Neural progenitor cell (in vitro differentiated cells): Measurements from ENCODE around the gene PHEX. TPM values are rescaled to one million over a fixed set of nuclear protein-coding genes. Genes with fewer than 3 reads are reported as not detected.

ENCODE experiments used
- DNase-seq: peaks from one replicate; pipeline ENCODE4 v3.0.0-alpha.2; 2016; ENCODE audit warnings: low spot score
- H2AFZ ChIP-seq: fragments of 200-600 bp; sonication (generic); replicated peaks from 2 replicates; pipeline ENCODE4 v1.6.1; 2016; ENCODE audit warnings: antibody characterized with exemption
- H3F3A ChIP-seq: fragments of 200-600 bp; sonication (generic); 2 replicates; pipeline ENCODE4 v1.6.1; 2016; ENCODE audit warnings: antibody characterized with exemption, low read depth
- H3K27ac ChIP-seq: fragments of 200-600 bp; sonication (generic); 2 replicates; pipeline ENCODE4 v1.5.1; 2016; ENCODE audit warnings: mild to moderate bottlenecking
- H3K27me3 ChIP-seq: fragments of 200-600 bp; sonication (generic); 2 replicates; pipeline ENCODE4 v1.6.1; 2016; ENCODE audit warnings: mild to moderate bottlenecking, moderate library complexity
- H3K36me3 ChIP-seq: fragments of 200-600 bp; sonication (generic); 2 replicates; pipeline ENCODE4 v1.5.1; 2016
- H3K4me1 ChIP-seq: fragments of 200-600 bp; sonication (generic); 2 replicates; pipeline ENCODE4 v1.6.1; 2016; ENCODE audit warnings: mixed run types
- H3K4me2 ChIP-seq: fragments of 200-600 bp; sonication (generic); 2 replicates; pipeline ENCODE4 v1.6.1; 2016
- H3K4me3 ChIP-seq: fragments of 200-600 bp; sonication (generic); 2 replicates; pipeline ENCODE4 v1.5.1; 2016
- H3K79me2 ChIP-seq: fragments of 200-600 bp; sonication (generic); 2 replicates; pipeline ENCODE4 v1.6.1; 2016; ENCODE audit warnings: low read depth
- H3K9ac ChIP-seq: fragments of 200-600 bp; sonication (generic); 2 replicates; pipeline ENCODE4 v1.6.1; 2016
- H3K9me3 ChIP-seq: fragments of 200-600 bp; sonication (generic); 2 replicates; pipeline ENCODE4 v1.5.1; 2016; ENCODE audit warnings: low read depth
- H4K20me1 ChIP-seq: fragments of 200-600 bp; sonication (generic); 2 replicates; pipeline ENCODE4 v1.6.1; 2016; ENCODE audit warnings: low read depth
- H3K27ac Mint-ChIP-seq: 3 replicates; pipeline ENCODE4 v1.8.0; 2021; ENCODE audit warnings: mixed read lengths
- H3K27me3 Mint-ChIP-seq: 2 replicates; pipeline ENCODE4 v1.8.0; 2022; ENCODE audit warnings: low read depth, mild to moderate bottlenecking, inconsistent platforms, moderate library complexity, mixed read lengths; ENCODE audit not compliant: insufficient read depth
- H3K36me3 Mint-ChIP-seq: 3 replicates; pipeline ENCODE4 v1.8.0; 2021; ENCODE audit warnings: mixed read lengths
- H3K4me1 Mint-ChIP-seq: 3 replicates; pipeline ENCODE4 v1.8.0; 2021; ENCODE audit warnings: mixed read lengths
- H3K4me3 Mint-ChIP-seq: 3 replicates; pipeline ENCODE4 v1.8.0; 2021; ENCODE audit warnings: mild to moderate bottlenecking, moderate library complexity, mixed read lengths
- H3K9me3 Mint-ChIP-seq: 3 replicates; pipeline ENCODE4 v1.8.0; 2020; ENCODE audit warnings: mixed read lengths
- EZH2 ChIP-seq: fragments of 200-600 bp; sonication (generic); IDR thresholded peaks from 2 replicates; pipeline ENCODE4 v1.6.1; 2017; ENCODE audit warnings: antibody characterized with exemption, mild to moderate bottlenecking, moderate library complexity
- EZH2phosphoT487 ChIP-seq: fragments of 200-600 bp; sonication (generic); IDR thresholded peaks from 2 replicates; pipeline ENCODE4 v1.6.1; 2017; ENCODE audit warnings: antibody characterized with exemption
- total RNA-seq: library from RNA; depleted of rRNA; stranded (reverse); fragments of >200 nt; gene quantifications from 2 replicates; pipeline ENCODE4 v1.2.3, GENCODE V29; 2015; ENCODE audit warnings: low replicate concordance
- TF ChIP-seq, protein P1 (sequence below): fragments of 200-600 bp; sonication (generic); IDR thresholded peaks from 2 replicates; pipeline ENCODE4 v1.5.1; 2017; ENCODE audit warnings: antibody characterized with exemption, mild to moderate bottlenecking

PHEX gene
- total RNA-seq, 1 donor from 2014 or later, result 0.07 TPM

DNA sequence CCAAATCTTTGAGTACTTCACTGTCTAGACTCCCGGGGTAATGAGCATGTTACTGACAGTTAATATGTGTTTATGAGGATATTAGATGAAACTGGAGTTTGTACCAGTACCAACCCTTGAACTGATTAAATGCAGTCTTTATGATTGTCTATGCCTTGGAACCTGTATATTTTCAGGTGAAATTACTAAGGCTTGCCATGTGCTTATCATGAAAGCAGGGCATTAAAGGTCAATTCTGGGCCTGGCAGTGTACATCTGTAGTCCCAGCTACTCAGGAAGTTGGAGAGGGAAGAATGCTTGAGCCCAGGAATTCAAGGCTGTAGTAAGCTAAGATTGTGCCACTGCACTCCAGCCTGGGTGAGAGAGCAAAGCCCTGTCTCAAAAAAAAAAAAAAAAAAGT is 27.6 kb downstream of the PHEX start:
- DNase-seq, result no peak
- no peaks in the 10 kb centered on the region for H3K27me3 ChIP-seq
- peaks cover 2% of the 10 kb centered on the region for H3K27me3 Mint-ChIP-seq
- H3K36me3 Mint-ChIP-seq, result no peaks in the 10 kb centered on the region
- no peaks in the 10 kb centered on the region for H3K9me3 ChIP-seq
- H3K4me2 ChIP-seq, result no peak overlapping the region
- H4K20me1 ChIP-seq, result no peaks in the 10 kb centered on the region
- H3K9me3 Mint-ChIP-seq, result peaks cover 2% of the 10 kb centered on the region
- no peaks in the 10 kb centered on the region for H3K79me2 ChIP-seq
- H3K27ac Mint-ChIP-seq, result no peak overlapping the region
- H2AFZ ChIP-seq, result no peak overlapping the region
- no peak overlapping the region for H3K4me3 Mint-ChIP-seq
- no peaks in the 10 kb centered on the region for H3K4me1 ChIP-seq
- no peak overlapping the region for H3K9ac ChIP-seq
- H3K36me3 ChIP-seq, result no peaks in the 10 kb centered on the region
- H3K27ac ChIP-seq, result no peak overlapping the region
- H3F3A ChIP-seq, result no peaks in the 10 kb centered on the region
- TF ChIP-seq, protein P1, sequence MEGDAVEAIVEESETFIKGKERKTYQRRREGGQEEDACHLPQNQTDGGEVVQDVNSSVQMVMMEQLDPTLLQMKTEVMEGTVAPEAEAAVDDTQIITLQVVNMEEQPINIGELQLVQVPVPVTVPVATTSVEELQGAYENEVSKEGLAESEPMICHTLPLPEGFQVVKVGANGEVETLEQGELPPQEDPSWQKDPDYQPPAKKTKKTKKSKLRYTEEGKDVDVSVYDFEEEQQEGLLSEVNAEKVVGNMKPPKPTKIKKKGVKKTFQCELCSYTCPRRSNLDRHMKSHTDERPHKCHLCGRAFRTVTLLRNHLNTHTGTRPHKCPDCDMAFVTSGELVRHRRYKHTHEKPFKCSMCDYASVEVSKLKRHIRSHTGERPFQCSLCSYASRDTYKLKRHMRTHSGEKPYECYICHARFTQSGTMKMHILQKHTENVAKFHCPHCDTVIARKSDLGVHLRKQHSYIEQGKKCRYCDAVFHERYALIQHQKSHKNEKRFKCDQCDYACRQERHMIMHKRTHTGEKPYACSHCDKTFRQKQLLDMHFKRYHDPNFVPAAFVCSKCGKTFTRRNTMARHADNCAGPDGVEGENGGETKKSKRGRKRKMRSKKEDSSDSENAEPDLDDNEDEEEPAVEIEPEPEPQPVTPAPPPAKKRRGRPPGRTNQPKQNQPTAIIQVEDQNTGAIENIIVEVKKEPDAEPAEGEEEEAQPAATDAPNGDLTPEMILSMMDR, result no peak
- TF ChIP-seq EZH2phosphoT487 (no peak), EZH2 (no peak)
- no peak overlapping the region for H3K4me3 ChIP-seq
- peaks cover 4% of the 10 kb centered on the region for H3K4me1 Mint-ChIP-seq

DNA sequence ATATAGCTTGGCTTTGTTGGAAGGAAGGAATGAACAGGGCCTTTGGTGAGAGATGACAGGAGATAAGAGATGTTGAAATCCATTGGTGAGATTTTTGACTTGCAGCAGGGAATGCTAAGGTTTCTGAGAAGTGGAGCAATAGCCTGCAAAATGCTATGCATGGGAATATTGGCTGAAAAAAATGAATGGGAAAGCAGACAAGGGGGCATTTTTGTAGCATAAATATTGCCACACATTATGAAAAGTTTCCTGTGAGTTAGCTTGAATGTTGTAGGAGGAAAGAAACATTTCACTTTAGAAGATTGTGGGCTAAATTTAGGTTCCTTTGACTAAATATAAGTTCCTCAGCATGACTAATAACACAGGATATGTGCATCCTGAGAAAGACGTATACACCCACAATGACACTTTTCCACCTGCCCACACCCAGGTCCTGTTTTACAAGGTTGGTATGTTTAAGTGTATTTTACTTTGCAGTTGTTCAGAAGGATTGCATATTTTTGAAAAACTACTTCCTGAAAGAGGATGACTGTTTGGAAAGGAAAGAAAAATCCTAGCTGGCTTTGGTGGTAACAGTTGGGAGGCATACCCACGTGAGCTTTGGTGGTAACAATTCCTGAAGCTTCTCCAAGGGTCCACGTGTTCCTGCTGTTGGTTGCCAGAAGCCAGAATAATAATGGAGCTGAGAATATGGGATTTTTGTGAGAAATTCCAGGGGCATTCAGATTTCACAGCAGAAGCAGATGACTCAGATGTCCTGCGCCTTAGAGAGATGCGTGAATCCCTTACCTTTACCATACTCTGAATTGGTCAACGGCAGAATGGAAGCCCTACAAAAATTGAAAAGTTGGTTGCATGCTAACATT is 28.5 kb downstream of the PHEX start:
- Histone ChIP-seq H3K9me3 (no peaks in the 10 kb centered on the region), H3K4me1 (no peaks in the 10 kb centered on the region), H3K9ac (no peak overlapping the region), H3F3A (no peaks in the 10 kb centered on the region), H4K20me1 (no peaks in the 10 kb centered on the region), H2AFZ (no peak overlapping the region), H3K4me2 (no peak overlapping the region), H3K4me3 (no peak overlapping the region), H3K27me3 (no peaks in the 10 kb centered on the region), H3K27ac (no peak overlapping the region), H3K79me2 (no peaks in the 10 kb centered on the region), H3K36me3 (no peaks in the 10 kb centered on the region)
- Mint-ChIP-seq H3K27ac (no peak overlapping the region), H3K36me3 (no peaks in the 10 kb centered on the region), H3K9me3 (peaks cover 2% of the 10 kb centered on the region), H3K4me3 (no peak overlapping the region), H3K4me1 (peaks cover 4% of the 10 kb centered on the region), H3K27me3 (peaks cover 2% of the 10 kb centered on the region)
- no peak for TF ChIP-seq EZH2
- TF ChIP-seq EZH2phosphoT487, result no peak
- TF ChIP-seq, protein P1, result no peak
- no peak for DNase-seq

DNA sequence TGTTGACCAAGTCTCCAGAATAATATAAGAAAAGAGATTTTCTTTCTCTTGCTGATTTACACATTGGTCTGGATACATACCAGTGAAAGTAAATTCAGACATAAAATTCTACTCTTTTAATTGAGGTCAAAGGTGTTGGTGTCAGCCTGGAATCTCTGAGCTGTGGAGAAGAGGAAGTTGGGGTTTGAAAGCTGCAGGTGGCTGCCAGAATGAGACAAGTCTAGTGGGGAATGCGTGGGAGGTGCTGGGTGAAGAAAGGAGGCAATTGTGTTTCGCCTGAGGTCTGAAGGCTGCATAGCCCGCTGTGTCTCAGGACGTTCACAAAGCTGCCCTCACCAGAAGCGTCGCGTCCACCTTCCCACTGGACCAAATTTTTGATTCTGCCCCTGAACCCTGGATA is 31.2 kb downstream of the PHEX start:
- peak; percentile 5 for DNase-seq
- no peaks in the 10 kb centered on the region for H3K36me3 ChIP-seq
- Mint-ChIP-seq H3K4me1 (peaks cover 4% of the 10 kb centered on the region), H3K27me3 (peaks cover 2% of the 10 kb centered on the region), H3K36me3 (no peaks in the 10 kb centered on the region), H3K4me3 (no peak overlapping the region), H3K27ac (no peak overlapping the region), H3K9me3 (peaks cover 2% of the 10 kb centered on the region)
- no peaks in the 10 kb centered on the region for H3K79me2 ChIP-seq
- no peaks in the 10 kb centered on the region for H3F3A ChIP-seq
- H3K27ac ChIP-seq, result no peak overlapping the region
- H3K4me3 ChIP-seq, result no peak overlapping the region
- no peaks in the 10 kb centered on the region for H4K20me1 ChIP-seq
- TF ChIP-seq, protein P1, result no peak
- TF ChIP-seq EZH2 (no peak), EZH2phosphoT487 (no peak)
- no peak overlapping the region for H2AFZ ChIP-seq
- no peak overlapping the region for H3K9ac ChIP-seq
- H3K9me3 ChIP-seq, result no peaks in the 10 kb centered on the region
- H3K4me2 ChIP-seq, result no peak overlapping the region
- no peaks in the 10 kb centered on the region for H3K27me3 ChIP-seq
- no peaks in the 10 kb centered on the region for H3K4me1 ChIP-seq
